ENCODE measurements around the gene SVIP.

The SVIP gene

GRCh38 chr11:22785251-22785650 lies 44.4 kb downstream of the SVIP start:
- in situ Hi-C loops (cut with HindIII; ENCODE audit: low pct_unique_long_range_greater_than_20kb, low sequenced_read_pairs) = no loop called here
- no peak for TF ChIP-seq JUND (IDR thresholded peaks at IDR 0.05; ENCODE audit: low read depth)

DNA sequence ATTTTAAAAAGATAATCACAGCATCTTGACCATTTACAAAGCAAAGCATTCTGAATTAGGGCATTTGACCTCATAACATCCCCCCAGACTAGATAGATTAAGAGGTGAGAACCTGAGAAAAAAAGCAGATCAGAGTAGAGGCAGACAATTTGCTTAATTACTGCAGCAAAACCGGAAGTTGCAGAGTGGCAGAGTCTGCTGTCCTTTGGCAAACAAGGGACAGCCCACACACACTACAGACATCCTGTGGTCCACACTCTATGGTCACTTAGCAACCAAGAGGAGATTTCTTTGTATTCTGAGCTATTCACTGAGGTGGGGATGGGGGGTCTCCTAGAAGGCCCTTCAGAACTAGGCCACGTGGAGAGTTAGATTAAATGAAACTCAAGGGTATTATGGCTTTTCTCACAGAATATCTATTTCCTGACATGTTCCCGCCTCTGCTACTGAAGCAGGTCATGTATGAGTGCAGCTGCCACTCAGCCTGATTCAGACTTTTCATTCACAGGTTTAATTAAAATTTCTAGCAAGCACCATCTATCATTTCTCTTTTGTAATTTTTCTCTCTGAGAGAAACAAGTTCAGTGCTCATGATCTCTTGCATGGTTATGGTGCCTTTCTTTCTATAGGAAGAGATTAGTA lies 48.5 kb downstream of the SVIP start:
- in situ Hi-C loops (cut with HindIII; ENCODE audit: low pct_unique_long_range_greater_than_20kb, low sequenced_read_pairs) = no loop called here
- no peak for DNase-seq (ENCODE audit: low read depth in 1 of 2, low spot score in 1 of 2)
- TF ChIP-seq JUND (IDR thresholded peaks at IDR 0.05; ENCODE audit: low read depth) = no peak

More at GRCh38 chr11:22785251-22785650, 44.4 kb downstream of the SVIP start:
- DNase-seq (ENCODE audit: low read depth in 1 of 2, low spot score in 1 of 2) = no peak

DNA sequence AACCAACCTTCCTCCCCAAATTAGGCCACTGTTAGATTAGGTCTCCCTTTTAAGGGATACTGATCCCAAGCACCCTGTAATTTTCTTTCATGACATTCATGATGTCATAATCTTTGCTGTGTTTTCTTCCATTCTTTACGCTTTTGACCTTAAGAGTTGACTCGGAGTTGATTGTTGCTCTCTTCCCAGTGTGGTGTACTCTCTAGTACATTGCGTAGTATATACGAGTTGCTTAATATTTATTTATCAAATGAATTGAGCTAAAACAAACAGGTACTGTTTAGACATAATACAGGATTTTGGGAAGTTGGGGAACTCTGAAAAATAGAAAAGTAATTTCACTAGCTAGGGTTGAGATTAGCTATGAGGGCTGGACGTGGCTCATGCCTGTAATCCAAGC lies 49.8 kb downstream of the SVIP start:
- in situ Hi-C loops (cut with HindIII; ENCODE audit: low pct_unique_long_range_greater_than_20kb, low sequenced_read_pairs) = no loop called here
- DNase-seq (ENCODE audit: low read depth in 1 of 2, low spot score in 1 of 2) = no peak
- no peak for TF ChIP-seq JUND (IDR thresholded peaks at IDR 0.05; ENCODE audit: low read depth)

DNA sequence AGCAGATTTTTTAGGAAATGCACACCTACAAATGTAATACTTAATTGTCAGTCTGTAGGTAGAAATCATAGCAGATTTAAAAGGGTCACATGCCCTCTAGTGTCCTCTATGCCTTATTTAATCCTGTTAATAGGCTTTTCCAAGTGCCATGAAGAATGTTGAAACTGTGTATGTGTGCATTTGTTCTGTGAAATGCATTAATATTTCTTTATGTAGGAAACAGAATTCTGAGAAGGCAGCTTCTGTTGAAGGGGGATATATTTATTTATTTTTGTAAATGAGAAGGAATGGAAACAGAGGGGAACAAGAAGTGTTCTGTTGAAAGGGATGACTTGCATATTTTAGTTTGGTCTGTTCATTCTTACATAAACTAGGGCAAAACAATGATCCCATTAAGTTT lies 51.0 kb downstream of the SVIP start:
- no peak for TF ChIP-seq JUND (IDR thresholded peaks at IDR 0.05; ENCODE audit: low read depth)
- in situ Hi-C loops (cut with HindIII; ENCODE audit: low pct_unique_long_range_greater_than_20kb, low sequenced_read_pairs) = no loop called here
- peak in 1 of 2 experiments; percentile 54 for DNase-seq (ENCODE audit: low read depth in 1 of 2, low spot score in 1 of 2)

DNA sequence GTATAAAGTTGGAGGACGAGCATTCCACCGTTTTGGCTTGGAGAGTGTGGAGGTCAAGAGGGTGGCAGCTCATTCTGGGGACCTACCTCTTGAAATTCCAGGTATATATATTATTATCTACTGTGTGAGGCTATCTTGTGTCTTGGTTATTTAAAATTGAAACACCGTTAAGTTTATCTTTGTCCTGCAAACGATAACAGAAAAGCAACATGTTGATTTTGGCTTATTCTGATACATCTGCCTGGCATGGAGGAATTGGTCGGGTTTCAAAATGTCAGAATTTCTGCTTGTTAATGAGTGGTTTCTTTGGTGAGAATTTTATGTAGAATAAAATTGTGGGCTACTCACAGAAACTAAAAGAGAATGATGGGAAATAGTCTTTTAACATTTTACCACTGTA lies 54.4 kb downstream of the SVIP start:
- in situ Hi-C loops (cut with HindIII; ENCODE audit: low pct_unique_long_range_greater_than_20kb, low sequenced_read_pairs) = no loop called here
- no peak for DNase-seq (ENCODE audit: low read depth in 1 of 2, low spot score in 1 of 2)
- TF ChIP-seq JUND (IDR thresholded peaks at IDR 0.05; ENCODE audit: low read depth) = no peak

- DNase-seq (ENCODE audit: low read depth in 1 of 2, low spot score in 1 of 2) = no peak
- in situ Hi-C loops (cut with HindIII; ENCODE audit: low pct_unique_long_range_greater_than_20kb, low sequenced_read_pairs) = no loop called here
- no peak for TF ChIP-seq JUND (IDR thresholded peaks at IDR 0.05; ENCODE audit: low read depth)
Measured at GRCh38 chr11:22774716-22775115, 54.9 kb downstream of the SVIP start.

DNA sequence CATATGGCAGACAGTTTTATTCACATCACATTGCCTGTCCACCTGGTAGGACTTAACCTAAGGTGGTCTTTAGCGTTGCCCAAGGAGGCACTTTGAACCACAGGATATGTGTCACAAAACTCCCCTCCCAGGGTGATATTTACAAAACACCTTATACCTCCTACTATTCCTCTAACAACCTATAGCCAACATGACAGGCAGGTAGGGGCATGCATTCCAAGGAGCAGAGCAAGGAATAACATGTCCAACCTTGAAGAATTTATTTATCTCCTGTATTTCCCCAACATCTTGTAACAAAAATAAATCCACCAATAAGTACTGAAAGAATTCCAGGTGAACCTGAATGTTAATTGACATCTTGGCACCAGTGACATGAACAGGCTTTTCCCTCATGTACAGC lies 60.5 kb downstream of the SVIP start:
- DNase-seq (ENCODE audit: low read depth in 1 of 2, low spot score in 1 of 2) = no peak
- no peak for TF ChIP-seq JUND (IDR thresholded peaks at IDR 0.05; ENCODE audit: low read depth)
- in situ Hi-C loops (cut with HindIII; ENCODE audit: low pct_unique_long_range_greater_than_20kb, low sequenced_read_pairs) = no loop called here

Data from T47D (cell line).